Lower leg skin (tissue), 4 donors: ENCODE results near the gene SULT2A1. TPM values are rescaled to one million over a fixed set of nuclear protein-coding genes. Genes with fewer than 3 reads are reported as not detected.

Experiments used
- DNase-seq, 2 donors: peaks; one replicate each; pipeline ENCODE4 v3.0.0-alpha.2; 2019; ENCODE audit warnings: low spot score in 2 of 2
- H3K4me3 ChIP-seq: fragments of 200-600 bp; sonication (generic); 2 replicates; pipeline ENCODE4 v1.5.1; 2017; ENCODE audit warnings: mild to moderate bottlenecking, low read depth; ENCODE audit not compliant: poor library complexity, severe bottlenecking
- POLR2A ChIP-seq, 2 donors: fragments of 450-650 bp; IDR thresholded peaks; one replicate each; pipeline ENCODE4 v1.6.1; 2016 to 2017; ENCODE audit warnings: antibody characterized with exemption in 2 of 2, mild to moderate bottlenecking in 1 of 2, moderate library complexity in 1 of 2
- WGBS, 2 donors: methylation state at CpG; one replicate each; pipeline ENCODE4 v1.1.5; 2018; 5-methylcytosine and 5-hydroxymethylcytosine counted together
- intact Hi-C: fragments of 100-400 bp; cut with DNase I; formaldehyde crosslinking; loops from one replicate; pipeline ENCODE4 v1.15.0; 2023; ENCODE audit warnings: low total_unique reads
- total RNA-seq, 4 donors: library from RNA; depleted of rRNA; stranded (reverse); fragments of >200 nt; gene quantifications; one replicate each; pipeline ENCODE4 v1.1.0, GENCODE V29; 2016
- TF ChIP-seq, protein P1 (sequence below), 3 donors: fragments of 450-650 bp; IDR thresholded peaks; one replicate each; pipeline ENCODE4 v1.5.1; 2016; ENCODE audit warnings: antibody characterized with exemption in 3 of 3, mild to moderate bottlenecking in 3 of 3, moderate library complexity in 2 of 3

SULT2A1 gene
- total RNA-seq, 4 donors from 2014 or later = not detected

GRCh38 chr19:47839411-47839810, 46.7 kb downstream of the SULT2A1 start:
- WGBS, 2 donors = 59 to 65% methylated on average over 16 of the region's 16 CpGs
- DNase-seq = no peak
- intact Hi-C loops = no loop called here
- no peak for TF ChIP-seq POLR2A (IDR thresholded peaks at IDR 0.05)
- TF ChIP-seq, protein P1, sequence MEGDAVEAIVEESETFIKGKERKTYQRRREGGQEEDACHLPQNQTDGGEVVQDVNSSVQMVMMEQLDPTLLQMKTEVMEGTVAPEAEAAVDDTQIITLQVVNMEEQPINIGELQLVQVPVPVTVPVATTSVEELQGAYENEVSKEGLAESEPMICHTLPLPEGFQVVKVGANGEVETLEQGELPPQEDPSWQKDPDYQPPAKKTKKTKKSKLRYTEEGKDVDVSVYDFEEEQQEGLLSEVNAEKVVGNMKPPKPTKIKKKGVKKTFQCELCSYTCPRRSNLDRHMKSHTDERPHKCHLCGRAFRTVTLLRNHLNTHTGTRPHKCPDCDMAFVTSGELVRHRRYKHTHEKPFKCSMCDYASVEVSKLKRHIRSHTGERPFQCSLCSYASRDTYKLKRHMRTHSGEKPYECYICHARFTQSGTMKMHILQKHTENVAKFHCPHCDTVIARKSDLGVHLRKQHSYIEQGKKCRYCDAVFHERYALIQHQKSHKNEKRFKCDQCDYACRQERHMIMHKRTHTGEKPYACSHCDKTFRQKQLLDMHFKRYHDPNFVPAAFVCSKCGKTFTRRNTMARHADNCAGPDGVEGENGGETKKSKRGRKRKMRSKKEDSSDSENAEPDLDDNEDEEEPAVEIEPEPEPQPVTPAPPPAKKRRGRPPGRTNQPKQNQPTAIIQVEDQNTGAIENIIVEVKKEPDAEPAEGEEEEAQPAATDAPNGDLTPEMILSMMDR (IDR thresholded peaks at IDR 0.05) = no peak
- H3K4me3 ChIP-seq = no peak overlapping the region

DNA sequence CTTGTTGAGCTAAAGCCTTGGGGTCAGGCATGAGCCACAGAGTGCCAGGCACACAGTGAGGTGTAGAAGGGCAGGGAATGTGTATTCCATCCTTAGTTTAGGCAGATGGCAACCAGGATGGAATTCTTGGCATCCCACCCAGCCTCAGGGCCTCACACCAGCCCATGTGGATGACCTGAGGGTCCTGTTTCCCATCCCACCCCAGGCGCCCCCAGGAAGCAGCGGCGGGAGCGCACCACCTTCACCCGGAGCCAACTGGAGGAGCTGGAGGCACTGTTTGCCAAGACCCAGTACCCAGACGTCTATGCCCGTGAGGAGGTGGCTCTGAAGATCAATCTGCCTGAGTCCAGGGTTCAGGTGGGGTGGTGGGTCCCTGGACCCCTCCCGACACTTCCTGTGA, 50.1 kb downstream of the SULT2A1 start:
- DNase-seq = no peak
- intact Hi-C loops = no loop called here
- TF ChIP-seq, protein P1 (IDR thresholded peaks at IDR 0.05) = no peak
- TF ChIP-seq POLR2A (IDR thresholded peaks at IDR 0.05) = no peak
- H3K4me3 ChIP-seq = no peak overlapping the region
- WGBS, 2 donors = 60 to 77% methylated on average over 8 of the region's 8 CpGs

DNA sequence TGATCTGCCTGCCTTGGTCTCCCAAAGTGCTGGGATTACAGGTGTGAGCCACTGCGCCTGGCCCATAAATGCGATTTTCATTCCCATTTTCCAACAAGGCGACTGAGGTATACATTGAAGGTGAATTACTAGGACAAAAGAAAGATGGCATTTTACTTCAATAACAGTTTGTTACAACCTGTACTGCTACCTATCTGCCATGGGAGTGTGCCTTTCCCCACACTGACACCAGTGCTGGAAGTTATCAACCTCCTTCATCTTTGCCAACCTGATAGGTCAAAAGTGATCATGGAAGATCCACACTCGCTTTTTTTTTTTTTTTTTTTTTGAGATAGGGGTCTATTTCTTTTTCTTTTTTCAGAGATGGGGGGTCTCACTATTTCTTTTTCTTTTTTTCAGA, 53.4 kb downstream of the SULT2A1 start:
- TF ChIP-seq POLR2A (IDR thresholded peaks at IDR 0.05) = no peak
- TF ChIP-seq, protein P1 (IDR thresholded peaks at IDR 0.05) = no peak
- 64 to 96% methylated on average over 4 of the region's 4 CpGs for WGBS, 2 donors
- intact Hi-C loops = no loop called here
- no peak overlapping the region for H3K4me3 ChIP-seq
- no peak for DNase-seq

- intact Hi-C loops = no loop called here
- 79 to 84% methylated on average over 6 of the region's 6 CpGs for WGBS, 2 donors
Observed at GRCh38 chr19:47826800-47827199, 59.3 kb downstream of the SULT2A1 start.

GRCh38 chr19:47824396-47824795, 61.7 kb downstream of the SULT2A1 start:
- TF ChIP-seq, protein P1 (IDR thresholded peaks at IDR 0.05) = no peak
- TF ChIP-seq POLR2A (IDR thresholded peaks at IDR 0.05) = no peak
- no peak overlapping the region for H3K4me3 ChIP-seq
- no peak for DNase-seq
- 88 to 93% methylated on average over 6 of the region's 6 CpGs for WGBS, 2 donors
- intact Hi-C loops = no loop called here

More at GRCh38 chr19:47826800-47827199, 59.3 kb downstream of the SULT2A1 start:
- no peak for DNase-seq
- H3K4me3 ChIP-seq = no peak overlapping the region
- TF ChIP-seq POLR2A (IDR thresholded peaks at IDR 0.05) = no peak
- TF ChIP-seq, protein P1 (IDR thresholded peaks at IDR 0.05) = no peak

DNA sequence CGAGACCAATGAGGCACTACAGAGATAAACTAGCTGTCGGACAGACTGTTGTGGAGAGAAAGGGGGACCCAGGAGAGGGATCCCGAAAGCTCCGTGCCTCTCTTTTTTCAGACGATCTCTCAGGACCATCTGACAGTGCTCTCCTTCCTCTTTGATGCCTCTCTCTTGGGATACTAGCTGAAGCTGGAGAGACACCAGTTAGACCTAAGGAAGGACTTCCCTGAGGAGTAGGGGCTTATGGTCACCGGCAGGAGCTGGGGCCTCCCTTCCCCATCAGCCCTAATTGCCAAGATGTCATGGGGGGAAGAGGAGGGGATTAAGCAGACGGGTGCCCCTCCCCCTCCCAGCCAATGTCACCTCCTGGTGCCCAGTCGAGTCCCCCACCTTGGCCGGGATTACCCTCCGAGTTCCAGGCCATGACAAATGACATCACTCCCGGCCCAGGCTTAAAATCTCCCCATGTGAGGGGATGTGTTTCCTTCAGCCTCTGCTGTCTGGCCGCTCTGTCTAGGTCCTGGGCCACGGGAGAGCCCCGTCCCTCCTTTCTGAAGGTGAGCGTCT, 64.6 kb downstream of the SULT2A1 start, which contains the start of gene CRX:
Gene CRX (plus strand): TSS at position 478 of the 561 bp plus-strand sequence. CDS start 12,507 bp downstream, outside the sequence.
- TF ChIP-seq, protein P1 (IDR thresholded peaks at IDR 0.05) = no peak
- TF ChIP-seq POLR2A (IDR thresholded peaks at IDR 0.05) = no peak
- intact Hi-C loops = no loop called here
- H3K4me3 ChIP-seq = no peak within 1 kb of the TSS
- 47 to 55% methylated on average over 13 to 15 of the region's 15 CpGs for WGBS, 2 donors
- no peak for DNase-seq
